ENCODE data around the gene PPP6R2.

Gene PPP6R2

GRCh38 chr22:50306753-50307749 is 36.1 kb upstream of the PPP6R2 start, which contains the start of gene PLXNB2:
Gene PLXNB2 (minus strand): TSS chr22:50307646. CDS start chr22:50290584, 17,062 bp downstream.
- peak; percentile 47 for DNase-seq

- no peak for DNase-seq
These were observed 35.1 kb upstream of the PPP6R2 start for GRCh38 chr22:50307890-50308596.

DNA sequence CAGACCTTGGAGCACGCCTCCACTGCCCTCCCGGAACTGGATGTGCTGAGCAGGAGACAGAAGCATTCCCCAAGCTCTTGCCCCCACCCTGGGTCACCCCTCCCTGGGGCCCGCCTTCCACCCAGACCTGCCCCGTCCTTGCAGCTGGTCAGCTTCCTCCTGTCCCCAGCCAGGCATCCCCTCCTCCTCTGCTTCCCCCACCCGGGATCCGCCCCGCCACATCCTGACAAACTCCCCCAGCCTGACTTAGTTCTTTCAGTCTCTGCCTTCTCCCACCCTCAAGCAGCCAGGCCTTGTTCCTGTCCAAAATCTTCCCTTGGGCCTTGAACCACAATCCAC is 34.6 kb upstream of the PPP6R2 start:
- no peak for DNase-seq

DNA sequence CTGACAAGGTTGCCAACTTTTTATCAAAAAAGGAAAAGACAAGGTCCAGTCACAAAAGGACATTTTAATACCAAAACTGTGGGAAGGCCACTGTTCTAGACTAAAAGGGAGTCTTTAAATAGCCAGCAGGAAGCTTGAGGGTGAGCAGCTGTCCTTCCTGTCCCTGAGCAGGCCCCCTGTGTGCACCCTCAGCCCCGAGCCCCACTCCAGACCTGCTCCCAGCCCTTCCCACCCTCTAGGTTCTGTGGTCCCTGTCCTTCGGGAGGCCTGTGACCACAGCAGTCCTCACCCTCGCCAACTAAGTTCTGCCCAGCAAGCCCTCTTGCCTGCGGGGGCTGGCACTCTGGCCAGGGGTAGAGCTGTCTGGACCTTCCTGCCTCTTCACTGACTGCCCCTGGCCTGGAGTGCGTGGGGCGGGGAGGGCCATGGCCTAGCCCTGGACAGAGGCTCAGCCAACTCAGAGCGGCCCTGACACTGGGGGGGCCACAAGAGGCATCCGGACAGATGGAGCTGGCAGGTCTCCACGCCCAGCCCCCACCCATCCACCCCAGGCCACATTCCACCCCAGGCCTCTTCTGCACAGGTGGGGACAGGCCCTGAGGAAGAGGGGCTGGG is 34.0 kb upstream of the PPP6R2 start:
- no peak for DNase-seq

- DNase-seq, result no peak
These were observed 33.5 kb upstream of the PPP6R2 start for GRCh38 chr22:50309601-50309991.

DNA sequence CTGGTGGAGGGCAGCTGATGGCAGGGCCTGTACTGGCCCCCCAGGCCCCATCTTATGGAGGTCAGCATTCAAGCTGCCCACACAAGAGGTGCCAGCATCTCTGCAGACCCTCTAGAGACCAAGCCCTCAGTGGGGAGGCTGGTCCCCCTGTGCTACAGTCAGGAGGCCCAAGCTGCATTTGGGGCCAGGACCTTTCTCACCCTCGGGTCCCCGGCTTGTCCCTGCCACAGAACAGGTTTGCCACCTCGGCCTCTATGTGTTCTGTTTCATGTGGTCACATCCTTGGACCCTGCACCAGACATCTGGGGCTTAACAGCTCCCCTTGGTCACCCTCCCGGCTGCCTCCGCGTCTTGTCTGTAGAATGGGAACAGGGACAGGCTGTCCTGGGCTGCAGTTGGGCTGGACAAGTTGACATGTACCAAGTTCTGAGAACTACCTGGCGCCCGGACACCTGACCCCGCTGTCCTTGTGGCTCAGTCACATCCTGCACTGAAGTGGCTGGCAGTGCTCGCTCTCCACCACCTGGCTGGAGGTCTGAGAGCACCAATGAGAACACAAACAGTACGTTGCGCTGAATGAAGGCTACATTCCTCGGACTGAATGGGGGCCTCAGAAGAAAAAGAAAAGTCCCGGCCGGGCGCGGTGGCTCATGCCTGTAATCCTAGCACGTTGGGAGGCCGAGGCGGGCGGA is 33.0 kb upstream of the PPP6R2 start:
- no peak for DNase-seq

DNA sequence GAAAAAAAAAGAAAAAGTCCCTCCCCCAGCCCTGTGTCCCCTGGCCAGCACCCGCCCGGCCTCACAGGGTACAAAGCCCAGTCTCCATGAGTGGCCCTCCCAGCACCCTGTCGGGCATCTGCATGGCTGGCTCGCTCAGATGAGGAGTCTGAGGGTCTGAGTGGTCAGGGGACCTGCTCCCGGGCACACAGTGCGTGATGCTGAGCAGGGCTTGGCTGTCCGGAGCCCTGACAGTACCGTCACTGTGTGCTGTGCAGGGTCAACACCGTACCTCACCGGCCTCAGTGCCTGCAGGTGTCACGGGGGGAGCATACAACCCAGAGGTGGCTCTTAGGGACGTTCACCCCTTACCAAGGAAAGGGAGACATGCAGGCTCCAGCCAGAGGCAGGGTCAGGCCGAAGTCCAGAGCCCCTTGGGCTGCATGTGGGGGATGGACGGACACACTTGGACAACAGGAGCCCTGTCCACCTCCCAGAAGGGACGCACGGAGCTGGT is 32.1 kb upstream of the PPP6R2 start:
- no peak for DNase-seq

- DNase-seq, result no peak
These were observed 31.3 kb upstream of the PPP6R2 start for GRCh38 chr22:50311606-50312351.

DNA sequence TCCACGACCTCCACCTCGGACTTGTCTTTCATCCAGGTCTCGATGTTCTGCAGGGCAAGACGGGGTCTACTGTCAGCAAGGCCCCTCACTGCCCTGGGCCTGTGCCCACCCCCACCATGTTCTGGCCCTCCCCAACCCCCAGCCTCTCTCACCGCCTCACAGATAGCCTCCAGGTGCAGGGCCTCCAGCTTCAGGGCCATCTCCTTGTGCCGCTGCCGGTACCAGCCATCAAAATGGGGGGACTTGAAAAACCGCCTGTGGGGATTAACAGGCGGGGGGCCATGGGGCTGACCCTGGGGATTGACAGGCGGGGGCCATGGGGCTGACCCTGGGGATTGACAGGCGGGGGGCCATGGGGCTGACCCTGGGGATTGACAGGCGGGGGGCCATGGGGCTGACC is 30.8 kb upstream of the PPP6R2 start:
- no peak for DNase-seq

- no peak for DNase-seq
These were observed 30.1 kb upstream of the PPP6R2 start for GRCh38 chr22:50313021-50313420.

DNA sequence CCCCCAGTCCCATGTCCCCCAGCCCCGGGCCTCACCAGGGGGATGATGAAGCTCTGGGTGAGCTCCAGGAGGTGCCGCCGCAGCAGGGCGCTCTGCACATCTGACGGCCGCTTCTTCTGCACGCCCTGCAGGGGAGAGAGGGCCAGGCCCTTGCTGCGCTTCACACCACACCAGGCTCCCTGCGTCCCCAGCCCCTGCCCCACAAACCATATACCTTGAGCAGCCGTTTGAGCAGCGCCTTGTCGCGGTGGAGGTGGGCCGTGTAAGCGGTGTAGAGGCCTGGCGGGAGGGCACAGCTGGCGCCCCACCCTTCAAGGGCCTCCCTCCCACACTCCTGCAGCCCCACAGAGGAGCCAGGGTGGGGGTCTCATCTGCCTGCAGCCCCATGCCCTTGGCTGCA is 29.5 kb upstream of the PPP6R2 start:
- DNase-seq, result no peak

DNA sequence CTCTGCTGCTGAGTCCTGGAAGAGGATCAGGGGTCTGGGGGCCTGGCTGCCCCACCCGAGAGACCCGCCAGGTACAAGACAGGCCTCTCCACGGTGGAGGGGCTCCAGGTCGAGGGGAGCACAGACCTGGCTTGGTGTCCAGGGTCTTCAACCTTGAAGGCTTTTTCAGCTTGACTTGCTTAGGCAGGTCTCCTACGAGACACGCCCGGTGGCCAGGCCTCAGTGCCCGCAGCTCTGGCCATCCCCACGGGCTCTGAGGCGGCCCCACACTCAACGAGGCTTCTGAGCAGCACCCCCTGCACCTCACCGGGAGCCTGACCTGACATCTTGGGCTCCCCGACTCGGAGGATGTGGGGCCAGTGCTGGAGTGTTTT is 29.1 kb upstream of the PPP6R2 start:
- DNase-seq, result no peak

- no peak for DNase-seq
These were observed 28.5 kb upstream of the PPP6R2 start for GRCh38 chr22:50314455-50315288.

GRCh38 chr22:50315289-50316113 is 27.6 kb upstream of the PPP6R2 start:
- DNase-seq, result no peak

GRCh38 chr22:50316114-50317065 is 26.7 kb upstream of the PPP6R2 start:
- no peak for DNase-seq

GRCh38 chr22:50317178-50317577 is 25.9 kb upstream of the PPP6R2 start:
- no peak for DNase-seq

DNA sequence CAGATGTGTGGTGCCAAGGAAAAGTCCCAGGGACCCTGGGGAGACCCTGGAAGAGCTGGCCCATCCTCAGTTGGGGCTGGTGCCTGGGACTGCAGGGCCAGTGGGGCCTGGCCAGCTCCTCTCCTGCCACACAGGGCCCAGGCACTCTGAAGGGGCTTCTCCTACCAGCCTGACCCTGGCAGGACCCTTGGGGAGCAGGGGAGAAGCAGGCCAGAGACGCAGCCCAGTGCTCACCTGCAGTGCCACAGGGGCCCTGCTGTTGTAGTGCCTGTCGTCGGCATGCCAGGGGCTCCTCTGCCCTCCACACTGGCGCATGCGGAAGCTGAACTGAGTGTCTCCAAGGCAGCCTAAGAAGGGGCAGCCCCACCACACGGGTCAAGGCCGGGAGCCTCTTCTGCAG is 25.5 kb upstream of the PPP6R2 start:
- DNase-seq, result no peak

DNA sequence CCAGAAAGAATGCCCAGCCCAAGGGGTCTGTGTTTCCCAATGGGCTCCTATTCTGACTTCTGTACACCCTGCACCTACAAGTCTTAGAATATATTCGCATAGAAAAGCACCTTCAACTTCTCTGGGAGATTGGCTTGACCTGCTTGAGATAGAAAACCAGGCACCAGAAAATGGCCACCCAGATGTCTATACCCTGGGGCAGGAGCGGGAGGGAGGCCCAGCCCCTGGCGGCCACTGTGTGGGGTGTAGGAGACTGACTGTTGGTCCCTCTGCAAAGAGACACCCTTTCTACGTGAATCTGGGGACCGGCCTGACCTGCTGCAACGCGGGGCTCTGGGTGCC is 24.8 kb upstream of the PPP6R2 start:
- DNase-seq, result no peak

All from NCI-H1694 (cell line).